H1 (cell line): Measurements from ENCODE around the gene LOC101059915.
"Not testable (repeated sequence)": the region's sequence is repeated elsewhere in the genome, so short reads cannot be mapped to it uniquely, and the experiment has no call there.

Experiments
- CTCF ChIA-PET: fragments of 300-600 bp; sonication (Branson Sonifier 250); formaldehyde crosslinking; loops from one replicate; lab custom pipeline; 2021; ENCODE audit not compliant: partially characterized antibody; lab: Charles Lee
- POLR2A ChIA-PET: fragments of 300-600 bp; sonication (Branson Sonifier 250); formaldehyde crosslinking; loops from one replicate; lab custom pipeline; 2021; ENCODE audit warnings: inconsistent platforms; ENCODE audit not compliant: partially characterized antibody; lab: Charles Lee
- DNase-seq, 2 experiments: peaks; one replicate each; pipeline versions ENCODE4 v3.0.0 to v3.0.0-alpha.2; 2010 to 2022; ENCODE audit warnings: low spot score in 2 of 2, low read depth in 1 of 2, mixed read lengths in 1 of 2
- FAIRE-seq: peaks from 2 replicates; lab custom pipeline; 2011; peaks lifted over from hg19 to GRCh38; lab: Jason Lieb, UNC
- H2AFZ ChIP-seq: 2 replicates; pipeline ENCODE4 v1.8.1; 2012; ENCODE audit warnings: low read length, inconsistent platforms
- H2AK5ac ChIP-seq: 2 replicates; pipeline ENCODE4 v1.6.1; 2013; ENCODE audit warnings: low read depth, low read length
- H2BK120ac ChIP-seq: replicated peaks from 2 replicates; pipeline ENCODE3; 2013; ENCODE audit warnings: low read depth, low read length, inconsistent platforms
- H2BK12ac ChIP-seq: 2 replicates; pipeline ENCODE4 v1.6.1; 2013; ENCODE audit warnings: low read depth, low read length
- H2BK15ac ChIP-seq: 2 replicates; pipeline ENCODE4 v1.6.1; 2013; ENCODE audit warnings: low read length
- H2BK20ac ChIP-seq: 2 replicates; pipeline ENCODE4 v1.6.1; 2013; ENCODE audit warnings: low read length
- H2BK5ac ChIP-seq: 2 replicates; pipeline ENCODE4 v1.6.1; 2013; ENCODE audit warnings: low read depth, low read length
- H3K14ac ChIP-seq: 2 replicates; pipeline ENCODE4 v1.6.1; 2013; ENCODE audit warnings: inconsistent platforms; ENCODE audit not compliant: insufficient read length
- H3K18ac ChIP-seq: 2 replicates; pipeline ENCODE4 v1.6.1; 2013; ENCODE audit warnings: low read length; ENCODE audit errors: extremely low read depth
- H3K23ac ChIP-seq: 2 replicates; pipeline ENCODE4 v1.6.1; 2013; ENCODE audit warnings: inconsistent platforms; ENCODE audit not compliant: insufficient read length
- H3K23me2 ChIP-seq: 2 replicates; pipeline ENCODE4 v1.6.1; 2013; ENCODE audit warnings: low read depth, low read length
- H3K27ac ChIP-seq: 2 replicates; pipeline ENCODE4 v1.6.1; 2011; ENCODE audit warnings: low read depth, low read length, inconsistent platforms
- H3K27me3 ChIP-seq, 4 experiments: replicated peaks in 1 of 4; 1 replicate in 1 of 4; 2 replicates in 3 of 4; pipeline versions ENCODE4 v1.6.1 to v1.8.1; 2011 to 2013; ENCODE audit warnings: low read length in 3 of 4, mild to moderate bottlenecking in 3 of 4, inconsistent platforms in 2 of 4, mixed read lengths in 2 of 4, moderate library complexity in 1 of 4; ENCODE audit not compliant: control insufficient read depth in 3 of 4, insufficient read depth in 3 of 4; ENCODE audit errors: extremely low read depth in 1 of 4
- H3K36me3 ChIP-seq, 4 experiments: 2 replicates each; pipeline versions ENCODE4 v1.6.1 to v1.8.1; 2011 to 2013; ENCODE audit warnings: mild to moderate bottlenecking in 4 of 4, low read length in 3 of 4, moderate library complexity in 2 of 4, control low read depth in 1 of 4, inconsistent platforms in 1 of 4; ENCODE audit not compliant: insufficient read depth in 4 of 4, control insufficient read depth in 2 of 4
- H3K4ac ChIP-seq: replicated peaks from 2 replicates; pipeline ENCODE3; 2013; ENCODE audit warnings: low read length, low read depth, mixed read lengths, inconsistent platforms; ENCODE audit not compliant: insufficient read length
- H3K4me1 ChIP-seq, 4 experiments: replicated peaks in 1 of 4; 1 replicate in 1 of 4; 2 replicates in 3 of 4; pipeline versions ENCODE4 v1.6.1 to v1.8.1; 2011 to 2013; ENCODE audit warnings: low read length in 3 of 4, inconsistent platforms in 2 of 4, mixed read lengths in 1 of 4; ENCODE audit not compliant: insufficient read depth in 4 of 4, control insufficient read depth in 3 of 4
- H3K4me2 ChIP-seq, 2 experiments: 2 replicates each; pipeline versions ENCODE4 v1.6.1 to v1.8.1; 2011 to 2013; ENCODE audit warnings: low read depth in 2 of 2, low read length in 2 of 2, control low read depth in 1 of 2, inconsistent platforms in 1 of 2, mild to moderate bottlenecking in 1 of 2; ENCODE audit not compliant: insufficient read depth in 1 of 2
- H3K4me3 ChIP-seq, 4 experiments: fragments of 200-600, 300-600 bp in 1 of 4; sonication (generic), shearing (Covaris generic), sonication (Bioruptor Twin) in 1 of 4; 2 replicates each; pipeline versions ENCODE4 v1.5.1 to v1.8.1; 2011 to 2016; ENCODE audit warnings: low read length in 4 of 4, low read depth in 3 of 4, control low read depth in 2 of 4, inconsistent platforms in 2 of 4, mild to moderate bottlenecking in 2 of 4, mixed read lengths in 1 of 4, moderate library complexity in 1 of 4; ENCODE audit not compliant: insufficient read depth in 2 of 4; ENCODE audit errors: extremely low read depth in 1 of 4
- H3K56ac ChIP-seq: replicated peaks from 2 replicates; pipeline ENCODE3; 2013; ENCODE audit warnings: low read depth, mild to moderate bottlenecking, mixed read lengths, low read length, inconsistent platforms; ENCODE audit not compliant: insufficient read length
- H3K79me1 ChIP-seq: 2 replicates; pipeline ENCODE4 v1.6.1; 2013; ENCODE audit warnings: low read depth, low read length, control low read depth
- H3K79me2 ChIP-seq, 2 experiments: 2 replicates each; pipeline versions ENCODE4 v1.6.1 to v1.8.1; 2012 to 2013; ENCODE audit warnings: low read length in 2 of 2, mild to moderate bottlenecking in 2 of 2, inconsistent platforms in 1 of 2; ENCODE audit not compliant: insufficient read depth in 2 of 2, control insufficient read depth in 1 of 2
- H3K9ac ChIP-seq, 4 experiments: replicated peaks in 1 of 4; 1 replicate in 1 of 4; 2 replicates in 3 of 4; pipeline versions ENCODE4 v1.6.1 to v1.8.1; 2011 to 2013; ENCODE audit warnings: low read depth in 3 of 4, low read length in 3 of 4, control low read depth in 2 of 4, mild to moderate bottlenecking in 2 of 4, moderate library complexity in 2 of 4, inconsistent platforms in 1 of 4; ENCODE audit errors: extremely low read depth in 1 of 4
- H3K9me3 ChIP-seq, 2 experiments: 2 replicates each; pipeline versions ENCODE4 v1.6.1 to v1.8.1; 2012 to 2013; ENCODE audit warnings: mild to moderate bottlenecking in 2 of 2, moderate library complexity in 2 of 2, control low read depth in 1 of 2, inconsistent platforms in 1 of 2, low read depth in 1 of 2, low read length in 1 of 2, mixed read lengths in 1 of 2; ENCODE audit not compliant: insufficient read depth in 2 of 2
- H4K20me1 ChIP-seq, 2 experiments: replicated peaks in 1 of 2; 2 replicates each; pipeline versions ENCODE3 to v1.8.1; 2011 to 2013; ENCODE audit warnings: inconsistent platforms in 2 of 2, low read length in 2 of 2, mild to moderate bottlenecking in 1 of 2; ENCODE audit not compliant: insufficient read depth in 2 of 2, control insufficient read depth in 1 of 2
- H4K5ac ChIP-seq: 2 replicates; pipeline ENCODE4 v1.6.1; 2013; ENCODE audit warnings: low read length, low read depth, mixed read lengths, inconsistent platforms; ENCODE audit not compliant: insufficient read length
- H4K8ac ChIP-seq: 2 replicates; pipeline ENCODE4 v1.8.0; 2013; ENCODE audit warnings: mild to moderate bottlenecking, moderate library complexity, low read length, inconsistent platforms; ENCODE audit not compliant: insufficient read depth; ENCODE audit errors: extremely low read depth
- H4K91ac ChIP-seq: replicated peaks from 2 replicates; pipeline ENCODE3; 2013; ENCODE audit warnings: low read length, mixed read lengths, inconsistent platforms; ENCODE audit not compliant: insufficient read length
- WGBS, 2 experiments: shearing (Covaris generic) in 1 of 2; methylation state at CpG; one replicate each; pipeline versions ENCODE4 v1.1.6 to v1.1.7; 2013 to 2015; ENCODE audit warnings: low lambda C conversion rate in 2 of 2, mixed read lengths in 2 of 2, inconsistent platforms in 1 of 2, low coverage in 1 of 2, missing lambda C conversion rate in 1 of 2; ENCODE audit not compliant: insufficient replicate concordance in 2 of 2, insufficient coverage in 1 of 2, insufficient read length in 1 of 2; ENCODE audit errors: extremely low coverage in 1 of 2, missing lambda C conversion rate in 1 of 2; 5-methylcytosine and 5-hydroxymethylcytosine counted together

LOC101059915 gene

DNA sequence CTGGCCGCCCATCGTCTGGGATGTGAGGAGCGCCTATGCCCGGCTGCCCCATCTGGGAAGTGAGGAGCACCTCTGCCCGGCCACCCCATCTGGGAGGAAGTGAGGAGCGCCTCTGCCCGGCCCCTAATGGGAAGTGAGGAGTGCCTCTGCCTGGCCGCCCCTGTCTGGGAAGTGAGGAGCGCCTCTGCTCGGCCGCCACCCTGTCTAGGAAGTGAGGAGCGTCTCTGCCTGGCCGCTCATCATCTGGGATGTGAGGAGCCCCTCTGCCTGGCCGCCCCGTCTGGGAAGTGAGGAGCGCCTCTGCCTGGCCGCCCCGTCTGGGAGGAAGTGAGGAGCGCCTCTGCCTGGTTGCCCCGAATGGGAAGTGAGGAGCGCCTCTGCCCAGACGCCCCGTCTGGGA is 8.3 kb downstream of the LOC101059915 start:
- POLR2A ChIA-PET, H3K79me1 ChIP-seq, H3K18ac ChIP-seq, H3K23me2 ChIP-seq, H2BK12ac ChIP-seq, H3K36me3 ChIP-seq, H3K23ac ChIP-seq, H3K4me1 ChIP-seq, H3K9ac ChIP-seq, H2BK120ac ChIP-seq, H2BK20ac ChIP-seq, H3K56ac ChIP-seq, H3K4ac ChIP-seq, DNase-seq, H4K5ac ChIP-seq, H2AK5ac ChIP-seq, H2AFZ ChIP-seq, H3K79me2 ChIP-seq, H4K20me1 ChIP-seq, H2BK15ac ChIP-seq, H4K91ac ChIP-seq, H3K27me3 ChIP-seq, H3K4me2 ChIP-seq, H3K4me3 ChIP-seq, H2BK5ac ChIP-seq, CTCF ChIA-PET, FAIRE-seq, H3K27ac ChIP-seq, H4K8ac ChIP-seq, H3K14ac ChIP-seq: not testable (repeated sequence)
- WGBS, 2 experiments: no CpG with 5 or more reads among the region's 23 CpGs
- H3K9me3 ChIP-seq: peaks cover 0 to 19% of the 10 kb centered on the region in 2 experiments; a peak in 1 of 4 replicates

DNA sequence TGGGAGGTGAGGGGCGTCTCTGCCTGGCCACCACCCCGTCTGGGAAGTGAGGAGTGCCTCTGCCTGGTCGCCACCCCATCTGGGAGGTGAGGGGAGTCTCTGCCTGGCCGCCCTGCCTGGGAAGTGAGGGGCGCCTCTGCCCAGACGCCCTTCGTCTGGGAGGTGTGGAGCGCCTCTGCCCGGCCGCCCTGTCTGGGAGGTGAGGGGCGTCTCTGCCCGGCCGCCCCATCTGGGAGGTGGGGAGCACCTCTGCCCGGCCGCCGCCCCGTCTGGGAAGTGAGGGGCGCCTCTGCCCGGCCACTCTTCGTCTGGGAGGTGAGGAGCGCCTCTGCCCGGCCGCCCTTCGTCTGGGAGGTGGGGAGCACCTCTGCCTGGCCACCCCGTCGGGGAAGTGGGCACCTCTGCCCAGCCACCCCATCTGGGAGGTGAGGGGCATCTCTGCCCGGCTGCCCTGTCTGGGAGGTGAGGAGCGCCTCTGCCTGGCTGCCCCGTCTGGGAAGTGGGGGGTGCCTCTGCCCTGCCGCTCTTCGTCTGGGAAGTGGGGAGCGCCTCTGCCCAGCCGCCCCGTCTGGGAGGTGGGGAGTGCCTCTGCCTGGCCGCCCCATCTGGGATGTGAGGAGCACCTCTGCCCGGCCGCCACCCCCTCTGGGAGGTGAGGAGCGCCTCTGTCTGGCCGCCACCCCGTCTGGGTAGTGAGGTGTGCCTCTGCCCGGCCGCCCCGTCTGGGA is 8.9 kb downstream of the LOC101059915 start:
- H3K9ac ChIP-seq, H3K27ac ChIP-seq, H3K4me1 ChIP-seq, H3K23ac ChIP-seq, H2BK20ac ChIP-seq, H2BK15ac ChIP-seq, H3K23me2 ChIP-seq, H2AK5ac ChIP-seq, DNase-seq, H4K5ac ChIP-seq, H3K56ac ChIP-seq, CTCF ChIA-PET, H3K4me3 ChIP-seq, H3K4ac ChIP-seq, H3K14ac ChIP-seq, H3K36me3 ChIP-seq, H2AFZ ChIP-seq, H3K4me2 ChIP-seq, POLR2A ChIA-PET, FAIRE-seq, H2BK5ac ChIP-seq, H3K79me1 ChIP-seq, H4K91ac ChIP-seq, H3K79me2 ChIP-seq, H4K8ac ChIP-seq, H4K20me1 ChIP-seq, H2BK12ac ChIP-seq, H3K18ac ChIP-seq, H3K27me3 ChIP-seq, H2BK120ac ChIP-seq: not testable (repeated sequence)
- H3K9me3 ChIP-seq: peaks cover 0 to 19% of the 10 kb centered on the region in 2 experiments; a peak in 1 of 4 replicates
- WGBS, 2 experiments: 83% methylated on average over 6 of the region's 43 CpGs; no CpG with 5 or more reads in 1 of the 2 experiments
